ENCODE measurements around the gene CGB8.

- TF ChIP-seq CTCF (IDR thresholded peaks at IDR 0.05) (no peak), POLR2A (IDR thresholded peaks at IDR 0.05) (no peak)
Measured at GRCh38 chr19:49004964-49005614, 43.8 kb downstream of the CGB8 start.

Data from adrenal gland (tissue), 5 donors.